CD4-positive, alpha-beta T cell treated with Interleukin-21 for 1 hour (primary cell): ENCODE measurements around the gene NXF3.
"Not testable (repeated sequence)": the region's sequence is repeated elsewhere in the genome, so short reads cannot be mapped to it uniquely, and the experiment has no call there.

ENCODE experiments used
- DNase-seq: peaks from one replicate; pipeline ENCODE4 v3.0.0-alpha.2; 2020

Gene NXF3

GRCh38 chrX:103092942-103093341 lies at the start of gene NXF3:
TSS of gene NXF3 (minus strand) at chrX:103093143. CDS start at chrX:103093023, 120 bp downstream.
- DNase-seq: no peak

DNA sequence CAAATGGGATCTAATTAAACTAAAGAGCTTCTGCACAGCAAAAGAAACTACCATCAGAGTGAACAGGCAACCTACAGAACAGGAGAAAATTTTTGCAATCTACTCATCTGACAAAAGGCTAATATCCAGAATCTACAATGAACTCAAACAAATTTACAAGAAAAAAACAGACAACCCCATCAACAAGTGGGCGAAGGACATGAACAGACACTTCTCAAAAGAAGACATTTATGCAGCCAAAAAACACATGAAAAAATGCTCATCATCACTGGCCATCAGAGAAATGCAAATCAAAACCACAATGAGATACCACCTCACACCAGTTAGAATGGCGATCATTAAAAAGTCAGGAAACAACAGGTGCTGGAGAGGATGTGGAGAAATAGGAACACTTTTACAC lies 43.6 kb upstream of the NXF3 start:
- not testable (repeated sequence) for DNase-seq

DNA sequence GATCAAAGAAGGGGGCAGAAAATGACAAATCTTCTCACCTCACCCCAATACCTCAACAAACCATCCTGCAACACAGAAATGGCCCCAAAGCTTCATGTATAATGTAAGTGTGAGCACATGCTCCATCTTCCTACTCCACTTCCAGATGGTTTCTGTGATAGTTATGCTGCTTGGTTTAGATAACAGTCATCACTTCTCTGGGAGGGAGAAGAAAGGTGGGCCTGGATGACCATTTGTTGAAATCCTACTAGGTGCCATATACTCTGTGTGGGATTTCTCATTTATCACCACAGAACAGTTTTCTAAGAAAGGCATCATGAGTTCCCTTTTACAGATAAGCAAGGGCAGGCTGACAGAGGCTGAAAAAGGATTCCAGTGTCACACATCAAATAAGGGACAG lies 31.3 kb upstream of the NXF3 start:
- DNase-seq: no peak

- DNase-seq: no peak
Measured at GRCh38 chrX:103120748-103121147, 27.8 kb upstream of the NXF3 start.

DNA sequence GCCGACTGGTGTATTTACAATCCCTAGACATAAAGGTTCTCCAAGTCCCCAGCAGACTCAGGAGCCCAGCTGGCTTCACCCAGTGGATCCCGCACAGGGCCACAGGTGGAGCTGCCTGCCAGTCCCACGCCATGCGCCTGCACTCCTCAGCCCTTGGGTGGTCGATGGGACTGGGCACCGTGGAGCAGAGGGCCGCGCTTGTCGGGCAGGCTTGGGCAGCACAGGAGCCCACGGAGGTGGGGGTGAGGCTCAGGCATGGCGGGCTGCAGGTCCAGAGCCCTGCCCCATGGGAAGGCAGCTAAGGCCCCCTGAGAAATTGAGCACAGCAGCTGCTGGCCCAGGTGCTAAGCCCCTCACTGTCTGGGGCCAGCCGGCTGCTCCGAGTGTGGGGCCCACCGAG lies 24.0 kb upstream of the NXF3 start:
- not testable (repeated sequence) for DNase-seq

DNA sequence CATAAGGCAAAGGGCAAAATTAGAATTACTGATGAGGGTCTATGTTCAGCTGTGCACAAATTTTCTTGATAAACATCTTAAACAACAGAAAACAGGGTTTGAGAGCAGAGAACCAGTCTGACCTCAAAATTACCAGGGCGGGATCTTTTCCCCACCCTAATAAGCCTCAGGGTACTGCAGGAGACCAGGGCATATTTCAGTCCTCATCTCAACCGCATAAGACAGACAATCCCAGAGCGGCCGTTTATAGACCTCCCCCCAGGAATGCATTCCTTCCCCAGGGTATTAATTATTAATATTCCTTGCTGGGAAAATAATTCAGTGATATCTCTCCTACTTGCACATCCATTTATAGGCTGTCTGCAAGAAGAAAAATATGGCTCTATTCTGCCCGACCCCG lies 16.6 kb upstream of the NXF3 start:
- not testable (repeated sequence) for DNase-seq

DNA sequence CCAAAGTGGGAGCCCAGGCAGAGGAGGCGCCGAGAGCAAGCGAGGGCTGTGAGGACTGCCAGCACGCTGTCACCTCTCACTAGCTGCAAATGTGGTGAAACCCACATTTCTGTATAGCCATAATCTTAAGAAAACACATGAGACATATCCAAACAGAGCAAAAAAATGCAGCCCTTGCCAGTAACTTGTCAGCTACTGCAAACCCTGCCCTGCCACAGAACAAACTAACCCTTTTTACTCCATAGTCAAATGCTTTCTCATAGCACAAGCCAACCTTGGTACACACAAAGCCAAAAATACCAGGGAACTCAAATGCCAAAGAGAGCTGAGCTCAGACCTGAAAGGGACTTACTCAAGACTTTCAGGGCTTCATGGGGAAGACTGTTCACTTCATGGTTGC lies 14.9 kb upstream of the NXF3 start:
- DNase-seq: no peak

DNA sequence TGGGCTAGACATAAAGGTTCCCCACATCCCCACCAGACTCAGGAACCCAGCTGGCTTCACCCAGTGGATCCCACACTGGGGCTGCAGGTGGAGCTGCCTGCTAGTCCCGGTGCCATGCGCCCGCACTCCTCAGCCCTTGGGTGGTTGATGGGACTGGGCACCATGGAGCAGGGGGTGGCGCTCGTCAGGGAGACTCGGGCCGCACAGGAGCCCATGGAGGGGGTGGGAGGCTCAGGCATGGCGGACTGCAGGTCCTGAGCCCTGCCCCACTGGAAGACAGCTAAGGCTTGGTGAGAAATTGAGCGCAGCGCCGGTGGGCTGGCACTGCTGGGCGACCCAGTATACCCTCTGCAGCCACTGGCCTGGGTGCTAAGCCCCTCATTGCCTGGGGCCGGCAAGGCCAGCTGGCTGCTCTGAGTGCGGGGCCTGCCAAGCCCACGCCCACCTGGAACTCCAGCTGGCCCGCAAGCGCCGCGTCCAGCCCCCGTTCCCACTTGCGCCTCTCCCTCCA lies 14.3 kb upstream of the NXF3 start:
- not testable (repeated sequence) for DNase-seq

DNA sequence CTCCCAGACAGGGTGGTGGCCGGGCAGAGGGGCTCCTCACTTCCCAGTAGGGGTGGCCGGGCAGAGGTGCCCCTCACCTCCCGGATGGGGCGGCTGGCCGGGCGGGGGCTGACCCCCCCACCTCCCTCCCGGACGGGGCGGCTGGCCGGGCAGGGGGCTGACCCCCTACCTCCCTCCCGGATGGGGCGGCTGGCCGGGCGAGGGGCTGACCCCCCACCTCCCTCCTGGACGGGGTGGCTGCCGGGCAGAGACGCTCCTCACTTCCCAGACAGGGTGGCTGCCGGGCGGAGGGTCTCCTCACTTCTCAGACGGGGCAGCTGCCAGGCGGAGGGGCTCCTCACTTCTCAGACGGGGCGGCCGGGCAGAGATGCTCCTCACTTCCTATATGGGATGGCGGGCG lies 11.4 kb upstream of the NXF3 start:
- DNase-seq: not testable (repeated sequence)

DNA sequence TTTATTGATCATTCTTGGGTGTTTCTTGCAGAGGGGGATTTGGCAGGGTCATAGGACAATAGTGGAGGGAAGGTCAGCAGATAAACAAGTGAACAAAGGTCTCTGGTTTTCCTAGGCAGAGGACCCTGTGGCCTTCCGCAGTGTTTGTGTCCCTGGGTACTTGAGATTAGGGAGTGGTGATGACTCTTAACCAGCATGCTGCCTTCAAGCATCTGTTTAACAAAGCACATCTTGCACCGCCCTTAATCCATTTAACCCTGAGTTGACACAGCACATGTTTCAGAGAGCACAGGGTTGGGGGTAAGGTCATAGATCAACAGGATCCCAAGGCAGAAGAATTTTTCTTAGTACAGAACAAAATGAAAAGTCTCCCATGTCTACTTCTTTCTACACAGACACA lies 10.9 kb upstream of the NXF3 start:
- DNase-seq: not testable (repeated sequence)

DNA sequence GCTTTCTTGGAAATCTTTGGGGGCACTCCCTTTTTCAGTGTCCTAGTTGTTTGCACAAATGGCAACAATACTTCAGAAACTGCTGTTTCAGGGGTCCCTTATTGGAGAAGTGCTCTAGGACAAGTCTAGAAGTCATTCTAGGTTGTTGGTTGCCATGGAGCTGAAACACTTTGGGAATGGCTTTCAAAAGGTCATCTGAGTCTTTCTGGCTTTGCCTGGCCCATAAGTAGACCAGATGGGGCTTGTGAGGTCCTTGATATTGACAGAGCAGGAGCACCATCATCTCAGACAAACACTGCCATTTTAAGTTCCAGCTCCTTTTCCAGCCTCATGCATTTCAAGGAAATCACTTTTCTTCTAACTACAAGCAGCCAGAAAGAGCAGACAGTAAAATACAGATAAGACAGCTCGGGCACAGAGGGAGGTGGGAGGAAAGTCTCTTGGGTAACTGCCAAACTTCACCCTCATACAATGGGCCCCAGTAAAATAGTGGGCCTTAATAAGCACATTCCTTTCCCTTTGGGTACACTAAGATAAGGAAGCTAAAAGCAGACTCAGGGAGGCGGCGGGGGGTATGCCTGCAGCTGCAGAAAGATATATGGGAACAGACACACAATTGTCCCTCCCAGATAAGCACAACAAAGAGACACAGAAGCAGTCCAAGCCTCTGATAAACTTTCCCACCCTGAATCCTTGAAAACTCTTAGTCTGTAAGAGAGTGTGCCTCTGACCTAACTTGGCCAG lies 8.5 kb upstream of the NXF3 start:
- DNase-seq: no peak

DNA sequence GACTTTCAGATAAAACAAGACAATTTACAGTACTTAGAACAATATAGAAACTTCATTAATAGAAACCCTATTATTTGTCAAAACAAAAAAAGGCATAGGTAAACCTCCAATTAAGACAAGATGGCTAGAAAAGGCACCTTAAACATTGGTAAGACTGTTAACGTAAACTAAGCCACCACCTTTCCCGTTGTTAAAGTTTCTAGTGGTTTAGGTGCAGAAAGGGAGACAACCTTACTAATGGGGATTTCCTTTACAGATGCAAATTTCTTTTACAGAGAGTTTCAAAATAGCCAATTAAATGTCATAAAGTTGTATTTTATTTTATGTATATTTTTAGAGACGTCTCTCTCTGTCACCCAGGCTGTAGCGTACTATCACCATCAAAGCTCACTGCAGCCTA lies 7.5 kb upstream of the NXF3 start:
- DNase-seq: no peak

GRCh38 chrX:103099691-103100090 lies 6.7 kb upstream of the NXF3 start:
- no peak for DNase-seq

- DNase-seq: no peak
Measured at GRCh38 chrX:103098488-103098887, 5.5 kb upstream of the NXF3 start.

- no peak for DNase-seq
Measured at GRCh38 chrX:103081051-103081450, 11.9 kb downstream of the NXF3 start.

DNA sequence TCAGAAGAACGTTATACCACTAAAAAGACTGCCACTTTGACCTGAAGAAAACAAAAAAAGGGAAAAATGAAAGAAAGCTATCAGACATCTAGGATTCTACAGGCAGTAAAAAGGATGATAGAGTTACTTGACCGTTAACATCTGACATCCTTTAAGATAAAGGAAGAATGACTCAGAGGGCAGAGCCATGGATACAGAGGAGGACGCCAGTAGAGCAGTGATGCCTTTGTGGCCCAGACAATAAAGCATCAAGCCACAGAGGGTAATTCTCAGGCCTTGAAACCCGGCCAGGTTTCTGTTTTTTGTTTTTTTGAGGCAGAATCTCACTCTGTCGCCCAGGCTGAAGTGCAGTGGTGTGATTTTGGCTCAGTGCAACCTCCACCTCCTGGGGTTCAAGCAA lies 19.5 kb downstream of the NXF3 start:
- DNase-seq: no peak

DNA sequence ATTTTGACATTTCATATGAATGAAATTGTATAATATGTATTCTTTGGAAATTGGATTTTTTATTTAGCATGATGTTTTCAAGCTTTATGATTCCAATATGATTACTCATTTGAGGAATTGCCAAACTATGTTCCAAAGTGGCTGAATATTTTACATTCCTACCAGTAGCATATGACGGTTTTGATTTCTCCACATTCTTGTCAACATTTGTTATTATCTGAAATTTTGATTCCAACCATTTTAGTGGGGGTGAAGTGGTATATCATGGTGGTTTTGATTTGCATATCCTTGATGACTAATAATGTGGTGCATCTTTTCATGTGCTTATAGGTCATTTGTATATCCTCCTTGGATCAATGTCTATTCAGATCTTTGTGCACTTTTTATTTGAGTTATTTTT lies 26.3 kb downstream of the NXF3 start:
- DNase-seq: no peak

DNA sequence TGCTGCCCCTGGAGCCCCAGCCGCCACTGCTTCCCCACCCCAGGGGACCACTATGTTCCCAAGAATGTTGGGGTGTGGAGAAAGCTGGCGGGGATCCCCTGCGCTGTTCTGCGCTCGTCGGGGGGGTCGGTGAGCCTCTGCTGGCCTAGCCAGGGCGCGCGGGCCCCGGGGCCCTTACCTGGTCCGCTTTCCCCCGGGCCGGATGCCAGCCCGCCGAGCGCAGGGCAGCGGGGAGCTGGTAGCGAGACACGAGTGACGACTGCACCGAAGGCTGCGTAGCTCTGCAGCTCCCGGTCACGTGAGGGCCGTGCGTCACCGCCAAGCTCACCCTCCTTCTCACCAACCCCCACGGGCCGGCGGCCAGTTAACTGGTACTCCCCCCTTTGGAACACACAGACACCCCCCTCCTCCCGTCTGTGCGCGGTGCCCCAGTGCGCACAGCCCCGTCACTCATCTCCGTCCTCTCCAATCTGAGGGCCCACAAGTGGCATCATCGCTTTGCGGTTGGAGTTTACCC lies 29.0 kb downstream of the NXF3 start, which contains the start of gene BEX1:
BEX1 (minus strand) TSS at position 254 of the 517 bp plus-strand sequence. CDS start 897 bp downstream, outside the sequence.
- no peak for DNase-seq

DNA sequence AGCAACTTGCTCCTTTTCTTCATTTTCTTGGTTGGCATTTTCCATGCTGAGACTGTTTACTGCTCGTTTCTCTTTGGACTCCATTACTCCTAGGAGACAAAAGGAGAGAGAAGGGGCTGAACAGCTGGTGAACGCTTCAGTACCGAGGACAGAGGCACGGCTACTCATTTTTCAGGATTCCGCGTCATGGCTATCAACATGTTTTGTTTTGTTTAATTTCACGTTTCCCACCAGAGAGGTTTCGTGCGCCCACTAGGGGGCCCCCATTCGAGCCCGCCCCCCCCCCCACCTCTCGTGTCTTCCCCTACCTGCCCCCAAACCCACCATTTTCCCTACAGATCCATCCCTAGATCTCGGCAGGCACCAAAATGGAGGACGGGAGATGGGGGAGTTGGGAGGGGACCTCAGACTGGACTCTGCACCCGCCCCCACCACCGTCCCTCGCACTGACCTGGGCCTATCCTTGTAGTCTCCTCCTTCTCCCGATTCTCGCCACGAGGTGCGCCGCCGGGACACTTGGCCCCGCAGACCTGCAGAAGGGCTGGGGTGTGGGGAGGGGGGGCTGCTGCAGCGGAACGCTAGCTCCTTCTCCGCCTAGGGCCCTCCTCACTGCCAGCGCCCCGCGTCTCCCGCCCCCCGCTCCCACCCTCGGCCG lies 29.6 kb downstream of the NXF3 start:
- DNase-seq: no peak

- DNase-seq: no peak
Measured at GRCh38 chrX:103061486-103061885, 31.5 kb downstream of the NXF3 start.

DNA sequence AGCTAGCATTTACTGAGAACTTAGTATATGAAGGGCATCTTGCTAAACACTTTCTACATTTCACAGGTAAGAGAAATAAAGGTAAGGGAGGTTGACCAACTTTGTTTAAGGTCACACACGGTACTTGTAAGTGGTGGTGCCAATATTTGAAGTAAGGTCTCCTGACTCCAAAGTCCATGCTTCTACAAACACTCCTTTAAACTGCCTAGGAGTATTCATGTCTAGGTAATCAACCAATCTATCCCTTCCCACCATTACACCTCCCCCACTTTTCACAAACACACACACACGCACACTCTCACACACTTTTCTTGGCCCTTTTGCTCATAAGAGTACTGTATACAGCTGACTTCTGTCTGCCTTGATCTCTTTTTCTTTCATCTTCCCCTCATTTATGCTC lies 36.0 kb downstream of the NXF3 start:
- DNase-seq: no peak

GRCh38 chrX:103052625-103053024 lies 40.3 kb downstream of the NXF3 start:
- DNase-seq: no peak

- DNase-seq: no peak
Measured at GRCh38 chrX:103051260-103051789, 41.6 kb downstream of the NXF3 start.

DNA sequence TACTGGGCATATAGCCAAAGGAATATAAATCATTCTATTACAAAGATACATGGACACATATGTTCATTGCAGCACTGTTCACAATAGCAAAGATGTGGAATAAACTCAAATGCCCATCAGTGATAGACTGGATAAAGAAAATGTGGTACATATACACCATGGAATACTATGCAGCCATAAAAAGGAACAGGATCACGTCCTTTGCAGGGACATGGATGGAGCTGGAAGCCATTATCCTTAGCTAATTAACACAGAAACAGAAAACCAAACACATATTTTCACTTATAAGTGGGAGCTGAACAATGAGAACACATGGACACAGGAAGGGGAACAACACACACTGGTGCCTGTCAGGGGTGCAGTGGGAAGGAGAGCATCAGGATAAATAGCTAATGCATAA lies 59.6 kb downstream of the NXF3 start:
- DNase-seq: not testable (repeated sequence)
